ENCODE results near the gene DAP. TPM values are rescaled to one million over a fixed set of nuclear protein-coding genes. Genes with fewer than 3 reads are reported as not detected.
A peak's percentile ranks its signal among the peaks of the same experiment; 100 is the strongest.

Gene DAP
- total RNA-seq, 1 experiment from 2014 or later = 106 TPM

DNA sequence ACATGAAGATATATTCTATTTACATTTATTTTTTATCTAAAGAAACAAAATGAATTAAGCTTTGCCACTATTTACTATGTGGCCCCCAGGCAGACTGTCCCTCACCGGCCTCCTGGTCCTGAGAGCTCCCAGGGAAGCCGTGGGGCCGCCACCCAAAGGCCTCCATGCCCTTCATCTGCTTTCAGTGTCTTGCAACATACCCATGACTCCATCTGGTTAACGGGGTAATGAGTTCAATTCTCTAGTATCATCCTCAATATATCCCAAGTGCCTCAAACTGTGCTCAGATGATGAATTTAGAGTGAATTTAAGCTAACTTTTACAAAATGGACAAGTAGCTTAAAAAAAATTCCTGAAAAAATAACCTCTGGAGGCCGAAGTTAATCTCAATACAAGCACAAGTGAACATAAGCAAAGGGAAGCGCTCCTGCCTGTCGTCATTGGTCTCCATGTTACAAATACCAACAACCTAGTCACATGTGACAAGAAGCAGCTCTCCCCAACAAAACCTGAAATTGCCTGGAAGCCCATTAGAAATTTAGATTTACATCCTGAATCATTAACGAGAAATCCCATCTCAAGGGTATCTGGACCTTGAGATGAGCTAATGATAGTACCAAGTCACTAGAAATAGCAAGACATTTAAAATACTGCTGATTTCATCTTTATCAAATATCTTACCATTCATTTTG lies 26.1 kb downstream of the DAP start:
- Histone ChIP-seq H3K79me2 (ENCODE audit: low read length) (peaks cover 91% of the 10 kb centered on the region), H3K9me3 (ENCODE audit: low read length) (no peaks in the 10 kb centered on the region), H3K36me3 (ENCODE audit: low read depth, low read length) (peaks cover 82% of the 10 kb centered on the region), H3K4me1 (ENCODE audit: insufficient read depth, low read length) (peaks cover 42% of the 10 kb centered on the region), H3K27ac (ENCODE audit: low read length) (no peak overlapping the region), H3K27me3 (ENCODE audit: low read length) (no peaks in the 10 kb centered on the region), H2AFZ (ENCODE audit: low read length) (no peak overlapping the region), H3K9me2 (replicated peaks; ENCODE audit: low read length) (no peaks in the 10 kb centered on the region), H3K4me3 (ENCODE audit: low read length) (no peak overlapping the region), H3K4me2 (ENCODE audit: low read length) (no peak overlapping the region), H3K9ac (ENCODE audit: low read length) (no peak overlapping the region), H3F3A (ENCODE audit: low read length, unreplicated experiment) (no peaks in the 10 kb centered on the region), H4K20me1 (ENCODE audit: low read length) (no peaks in the 10 kb centered on the region)
- ATAC-seq = no peak
- TF ChIP-seq EZH2phosphoT487 (IDR thresholded peaks at IDR 0.05; ENCODE audit: borderline replicate concordance, low read length) (no peak), EZH2 (IDR thresholded peaks at IDR 0.05; ENCODE audit: low read length, unreplicated experiment) (no peak)
- TF ChIP-seq, protein P1, sequence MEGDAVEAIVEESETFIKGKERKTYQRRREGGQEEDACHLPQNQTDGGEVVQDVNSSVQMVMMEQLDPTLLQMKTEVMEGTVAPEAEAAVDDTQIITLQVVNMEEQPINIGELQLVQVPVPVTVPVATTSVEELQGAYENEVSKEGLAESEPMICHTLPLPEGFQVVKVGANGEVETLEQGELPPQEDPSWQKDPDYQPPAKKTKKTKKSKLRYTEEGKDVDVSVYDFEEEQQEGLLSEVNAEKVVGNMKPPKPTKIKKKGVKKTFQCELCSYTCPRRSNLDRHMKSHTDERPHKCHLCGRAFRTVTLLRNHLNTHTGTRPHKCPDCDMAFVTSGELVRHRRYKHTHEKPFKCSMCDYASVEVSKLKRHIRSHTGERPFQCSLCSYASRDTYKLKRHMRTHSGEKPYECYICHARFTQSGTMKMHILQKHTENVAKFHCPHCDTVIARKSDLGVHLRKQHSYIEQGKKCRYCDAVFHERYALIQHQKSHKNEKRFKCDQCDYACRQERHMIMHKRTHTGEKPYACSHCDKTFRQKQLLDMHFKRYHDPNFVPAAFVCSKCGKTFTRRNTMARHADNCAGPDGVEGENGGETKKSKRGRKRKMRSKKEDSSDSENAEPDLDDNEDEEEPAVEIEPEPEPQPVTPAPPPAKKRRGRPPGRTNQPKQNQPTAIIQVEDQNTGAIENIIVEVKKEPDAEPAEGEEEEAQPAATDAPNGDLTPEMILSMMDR (conservative IDR thresholded peaks at IDR 0.05; ENCODE audit: low read depth, low read length) = no peak
- CTCF ChIA-PET = interaction anchor here (0.8 kb wide), 1 partner anchor 10 kb away, joined by 3 read pairs; no protein-coding TSS in a partner anchor
- POLR2A ChIA-PET (ENCODE audit: unreplicated experiment) = no interaction called here
- DNase-seq = no peak
- BruUV-seq (replicated peaks) = no TSS peak
- intact Hi-C loops (cut with micrococcal nuclease) = loop anchor here (5.0 kb wide), 1 partner anchor 33 kb away; no protein-coding TSS in a partner anchor

DNA sequence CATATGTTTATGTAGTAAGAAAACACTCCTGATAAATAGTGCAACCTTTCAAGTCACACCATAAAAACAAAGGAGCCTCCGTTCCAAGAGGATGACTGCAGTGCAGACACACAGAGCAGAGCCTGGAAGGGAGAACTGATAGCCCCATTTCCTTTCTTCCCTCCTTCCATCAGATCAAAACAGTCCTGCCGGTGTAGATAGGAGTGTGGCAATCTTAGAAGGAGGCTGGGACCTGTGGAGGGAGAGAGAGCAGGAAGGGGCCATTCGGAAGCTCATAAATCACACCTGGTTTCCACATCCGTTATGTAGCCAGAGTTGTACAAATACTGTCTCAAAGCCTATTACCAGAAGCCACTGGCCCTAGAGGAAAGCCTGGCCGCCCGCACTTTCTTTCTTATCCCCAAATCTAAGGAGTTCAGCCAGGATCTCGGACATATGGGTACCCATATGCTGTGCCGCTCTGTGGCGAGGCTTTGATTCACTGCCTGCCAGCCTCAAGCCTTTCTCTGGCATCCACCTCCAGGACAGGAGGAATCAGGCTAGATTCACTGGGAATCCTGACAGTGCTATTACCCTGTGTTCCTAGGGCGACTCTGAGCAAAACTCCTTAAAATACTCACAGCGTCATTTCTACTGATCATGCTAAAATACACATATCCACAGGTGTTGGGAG lies 26.9 kb downstream of the DAP start:
- no peaks in the 10 kb centered on the region for H3F3A ChIP-seq (ENCODE audit: low read length, unreplicated experiment)
- peaks cover 80% of the 10 kb centered on the region for H3K36me3 ChIP-seq (ENCODE audit: low read depth, low read length)
- ATAC-seq = peak; percentile 23
- ChIA-PET CTCF (no interaction called here), POLR2A (ENCODE audit: unreplicated experiment) (no interaction called here)
- H2AFZ ChIP-seq (ENCODE audit: low read length) = no peak overlapping the region
- BruUV-seq (replicated peaks) = no TSS peak
- no peaks in the 10 kb centered on the region for H3K27me3 ChIP-seq (ENCODE audit: low read length)
- no peaks in the 10 kb centered on the region for H3K9me2 ChIP-seq (replicated peaks; ENCODE audit: low read length)
- H3K9ac ChIP-seq (ENCODE audit: low read length) = no peak overlapping the region
- H3K9me3 ChIP-seq (ENCODE audit: low read length) = no peaks in the 10 kb centered on the region
- peaks cover 42% of the 10 kb centered on the region for H3K4me1 ChIP-seq (ENCODE audit: insufficient read depth, low read length)
- peaks cover 91% of the 10 kb centered on the region for H3K79me2 ChIP-seq (ENCODE audit: low read length)
- no peaks in the 10 kb centered on the region for H4K20me1 ChIP-seq (ENCODE audit: low read length)
- no peak overlapping the region for H3K4me3 ChIP-seq (ENCODE audit: low read length)
- H3K4me2 ChIP-seq (ENCODE audit: low read length) = peak overlapping the region; percentile 36; the same call in 1 of the 2 replicates
- intact Hi-C loops (cut with micrococcal nuclease) = no loop called here
- TF ChIP-seq, protein P1 (conservative IDR thresholded peaks at IDR 0.05; ENCODE audit: low read depth, low read length) = no peak
- no peak for TF ChIP-seq EZH2 (IDR thresholded peaks at IDR 0.05; ENCODE audit: low read length, unreplicated experiment)
- peak overlapping the region; percentile 83 for H3K27ac ChIP-seq (ENCODE audit: low read length)
- no peak for DNase-seq

DNA sequence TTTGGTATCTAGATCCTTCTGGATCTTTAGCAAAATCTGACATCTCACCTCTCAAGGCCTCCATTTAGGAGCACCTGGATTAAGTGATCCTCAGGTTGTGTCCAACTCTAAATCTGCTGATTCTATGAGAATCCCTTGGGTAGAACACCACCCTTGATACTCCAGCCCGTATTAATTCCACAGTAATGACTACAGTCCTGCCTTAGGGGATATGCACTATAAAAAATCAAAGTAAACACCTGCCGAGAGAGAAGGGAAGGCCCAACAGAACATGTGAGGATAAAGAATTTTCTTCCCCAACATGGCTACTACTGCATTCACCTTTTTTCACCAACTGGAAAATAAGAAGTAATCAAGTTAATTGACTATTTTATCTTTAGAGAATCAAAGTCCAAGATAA lies 27.6 kb downstream of the DAP start:
- Histone ChIP-seq H3K9me3 (ENCODE audit: low read length) (no peaks in the 10 kb centered on the region), H3K4me2 (ENCODE audit: low read length) (peak overlapping the region; percentile 36), H3K9me2 (replicated peaks; ENCODE audit: low read length) (no peaks in the 10 kb centered on the region), H3K27ac (ENCODE audit: low read length) (peak overlapping the region; percentile 83), H3K4me3 (ENCODE audit: low read length) (0 out of 2 replicates have a peak overlapping the region, but pooled peaks have one; percentile 3), H3K27me3 (ENCODE audit: low read length) (no peaks in the 10 kb centered on the region), H3K4me1 (ENCODE audit: insufficient read depth, low read length) (peaks cover 42% of the 10 kb centered on the region), H2AFZ (ENCODE audit: low read length) (no peak overlapping the region), H3K79me2 (ENCODE audit: low read length) (peaks cover 92% of the 10 kb centered on the region), H3F3A (ENCODE audit: low read length, unreplicated experiment) (no peaks in the 10 kb centered on the region), H4K20me1 (ENCODE audit: low read length) (no peaks in the 10 kb centered on the region), H3K36me3 (ENCODE audit: low read depth, low read length) (peaks cover 83% of the 10 kb centered on the region), H3K9ac (ENCODE audit: low read length) (peak overlapping the region; percentile 48)
- BruUV-seq (replicated peaks) = no TSS peak
- ATAC-seq (peak; percentile 49), DNase-seq (peak; percentile 68)
- no peak for TF ChIP-seq EZH2 (IDR thresholded peaks at IDR 0.05; ENCODE audit: low read length, unreplicated experiment)
- TF ChIP-seq, protein P1 (conservative IDR thresholded peaks at IDR 0.05; ENCODE audit: low read depth, low read length) = no peak
- intact Hi-C loops (cut with micrococcal nuclease) = loop anchor here (2.0 kb wide), 1 partner anchor 27 kb away; the partner anchor contains the start of gene DAP
- ChIA-PET POLR2A (ENCODE audit: unreplicated experiment) (no interaction called here), CTCF (no interaction called here)

Measured in PC-3 (cell line).